HG02588 (cell line): Measurements from ENCODE around the gene PANK2.
"Not testable (repeated sequence)": the region's sequence is repeated elsewhere in the genome, so short reads cannot be mapped to it uniquely, and the experiment has no call there.

Source experiments
- ATAC-seq: cut with Tn5 transposase; IDR thresholded peaks from one replicate; pipeline ENCODE4 v1.9.1; 2021; ENCODE audit warnings: mild to moderate bottlenecking, moderate library complexity; ENCODE audit not compliant: unreplicated experiment

The PANK2 gene

GRCh38 chr20:3925899-3926638 lies 36.9 kb downstream of the PANK2 start:
- no peak for ATAC-seq

GRCh38 chr20:3927486-3928291 lies 38.5 kb downstream of the PANK2 start:
- ATAC-seq, result no peak

GRCh38 chr20:3929713-3930060 lies 40.5 kb downstream of the PANK2 start:
- no peak for ATAC-seq

GRCh38 chr20:3930265-3931206 lies 41.3 kb downstream of the PANK2 start:
- no peak for ATAC-seq

GRCh38 chr20:3931664-3932063 lies 42.5 kb downstream of the PANK2 start:
- no peak for ATAC-seq

GRCh38 chr20:3932277-3932676 lies 43.1 kb downstream of the PANK2 start:
- ATAC-seq, result no peak

GRCh38 chr20:3932681-3933080 lies 43.5 kb downstream of the PANK2 start:
- no peak for ATAC-seq

GRCh38 chr20:3933218-3933617 lies 44.0 kb downstream of the PANK2 start:
- no peak for ATAC-seq

- no peak for ATAC-seq
These were observed 45.4 kb downstream of the PANK2 start for GRCh38 chr20:3934624-3935023.

GRCh38 chr20:3935295-3935955 lies 46.2 kb downstream of the PANK2 start:
- no peak for ATAC-seq

- ATAC-seq, result no peak
These were observed 46.8 kb downstream of the PANK2 start for GRCh38 chr20:3935956-3936340.

GRCh38 chr20:3937618-3938017 lies 48.4 kb downstream of the PANK2 start:
- no peak for ATAC-seq

GRCh38 chr20:3940905-3941304 lies 51.7 kb downstream of the PANK2 start:
- ATAC-seq, result no peak

- not testable (repeated sequence) for ATAC-seq
These were observed 57.5 kb downstream of the PANK2 start for GRCh38 chr20:3946666-3947065.

- no peak for ATAC-seq
These were observed 75.5 kb downstream of the PANK2 start for GRCh38 chr20:3964719-3965118.

GRCh38 chr20:3966571-3966970 lies 77.4 kb downstream of the PANK2 start:
- ATAC-seq, result no peak

GRCh38 chr20:3970016-3970415 lies 80.8 kb downstream of the PANK2 start:
- ATAC-seq, result no peak

GRCh38 chr20:3971145-3971544 lies 82.0 kb downstream of the PANK2 start:
- no peak for ATAC-seq

- ATAC-seq, result no peak
These were observed 83.0 kb downstream of the PANK2 start for GRCh38 chr20:3972161-3972560.

GRCh38 chr20:3972631-3973030 lies 83.4 kb downstream of the PANK2 start:
- ATAC-seq, result not testable (repeated sequence)

- no peak for ATAC-seq
These were observed 84.5 kb downstream of the PANK2 start for GRCh38 chr20:3973705-3974104.
